SU-DHL-6 (cell line): ENCODE measurements around the gene PHKA2.

Experiments
- H2AFZ ChIP-seq: fragments of 200-600 bp; sonication (generic); 2 replicates; pipeline ENCODE4 v1.6.1; 2014; ENCODE audit warnings: low read depth, mild to moderate bottlenecking, moderate library complexity, mixed read lengths, antibody characterized with exemption, low read length; ENCODE audit not compliant: severe bottlenecking
- H3F3A ChIP-seq: fragments of 200-600 bp; shearing (Covaris generic); 2 replicates; pipeline ENCODE4 v1.6.0; 2016; ENCODE audit warnings: antibody characterized with exemption, mild to moderate bottlenecking; ENCODE audit not compliant: insufficient read depth
- H3K27ac ChIP-seq: fragments of 200-600 bp; sonication (generic); 2 replicates; pipeline ENCODE4 v1.5.1; 2016; ENCODE audit warnings: low read depth, mild to moderate bottlenecking, low read length, moderate library complexity, mixed read lengths
- H3K27me3 ChIP-seq: fragments of 200-600 bp; sonication (generic), shearing (Covaris generic); 2 replicates; pipeline ENCODE4 v1.6.0; 2014; ENCODE audit warnings: mild to moderate bottlenecking, low read length
- H3K36me3 ChIP-seq: fragments of 200-600 bp; sonication (generic); 2 replicates; pipeline ENCODE4 v1.6.1; 2014; ENCODE audit warnings: mild to moderate bottlenecking, low read length, mixed read lengths
- H3K4me2 ChIP-seq: fragments of 300-600, 200-600 bp; shearing (Covaris generic), sonication (generic); 2 replicates; pipeline ENCODE4 v1.6.0; 2014; ENCODE audit warnings: low read length, low read depth, mild to moderate bottlenecking; ENCODE audit not compliant: poor library complexity, severe bottlenecking
- H3K4me3 ChIP-seq: fragments of 200-600 bp; sonication (generic); 2 replicates; pipeline ENCODE4 v1.5.1; 2014; ENCODE audit warnings: antibody characterized with exemption, low read length, mild to moderate bottlenecking, mixed read lengths; ENCODE audit not compliant: insufficient read depth, poor library complexity, severe bottlenecking
- H3K79me2 ChIP-seq: fragments of 200-600 bp; sonication (generic); 2 replicates; pipeline ENCODE4 v1.6.1; 2014; ENCODE audit warnings: mild to moderate bottlenecking, low read length, moderate library complexity; ENCODE audit not compliant: insufficient read depth
- H3K9ac ChIP-seq: fragments of 200-600 bp; sonication (generic); 2 replicates; pipeline ENCODE4 v1.7.0; 2014; ENCODE audit warnings: mild to moderate bottlenecking, low read length
- H3K9me2 ChIP-seq: fragments of 200-600 bp; sonication (generic); replicated peaks from 2 replicates; pipeline ENCODE4 v1.6.1; 2014; ENCODE audit warnings: low read length; ENCODE audit not compliant: insufficient read depth
- H3K9me3 ChIP-seq: fragments of 200-600 bp; sonication (generic); 2 replicates; pipeline ENCODE4 v1.6.1; 2014; ENCODE audit warnings: low read length, mixed read lengths; ENCODE audit not compliant: insufficient read depth
- H4K20me1 ChIP-seq: fragments of 200-600 bp; sonication (generic); 2 replicates; pipeline ENCODE4 v1.6.1; 2014; ENCODE audit warnings: low read depth, mild to moderate bottlenecking, antibody characterized with exemption, low read length, moderate library complexity, mixed read lengths
- EZH2phosphoT487 ChIP-seq: fragments of 200-600 bp; sonication (generic), shearing (Covaris generic); conservative IDR thresholded peaks from 2 replicates; pipeline ENCODE4 v1.6.1; 2018; ENCODE audit warnings: mild to moderate bottlenecking, antibody characterized with exemption, low read length, moderate library complexity, mixed read lengths
- TF ChIP-seq, protein P1 (sequence below): fragments of 200-600 bp; sonication (generic); IDR thresholded peaks from one replicate; pipeline ENCODE4 v1.5.1; 2017; ENCODE audit warnings: antibody characterized with exemption, mild to moderate bottlenecking, low read length, moderate library complexity; ENCODE audit not compliant: insufficient read depth, poor library complexity, severe bottlenecking

PHKA2 gene

DNA sequence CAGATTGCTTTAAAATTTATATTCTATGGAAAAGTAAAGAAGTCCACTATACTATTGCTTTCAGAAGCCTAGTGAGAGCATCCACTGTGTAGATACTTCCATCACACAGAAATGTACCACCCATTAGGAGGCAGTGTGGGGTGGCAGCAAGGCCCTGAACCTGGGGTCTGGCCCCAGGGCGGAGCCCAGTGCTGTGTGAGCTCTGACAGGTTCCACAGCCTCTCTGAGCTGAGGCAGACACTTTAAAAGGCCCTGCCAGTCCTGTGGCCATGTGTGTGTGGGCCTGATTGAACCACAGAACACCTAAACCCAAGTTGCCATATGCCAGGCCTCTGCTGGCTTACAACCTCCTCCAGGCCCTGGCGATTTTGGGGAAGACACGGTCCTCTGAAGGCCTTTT, 49.2 kb downstream of the PHKA2 start:
- Histone ChIP-seq H3F3A (no peaks in the 10 kb centered on the region), H3K4me3 (no peak overlapping the region), H3K79me2 (no peaks in the 10 kb centered on the region), H3K9ac (no peak overlapping the region), H3K4me2 (no peak overlapping the region), H4K20me1 (no peaks in the 10 kb centered on the region), H3K27ac (no peak overlapping the region), H2AFZ (no peak overlapping the region), H3K9me2 (no peaks in the 10 kb centered on the region), H3K27me3 (no peaks in the 10 kb centered on the region), H3K36me3 (no peaks in the 10 kb centered on the region), H3K9me3 (no peaks in the 10 kb centered on the region)
- TF ChIP-seq, protein P1, sequence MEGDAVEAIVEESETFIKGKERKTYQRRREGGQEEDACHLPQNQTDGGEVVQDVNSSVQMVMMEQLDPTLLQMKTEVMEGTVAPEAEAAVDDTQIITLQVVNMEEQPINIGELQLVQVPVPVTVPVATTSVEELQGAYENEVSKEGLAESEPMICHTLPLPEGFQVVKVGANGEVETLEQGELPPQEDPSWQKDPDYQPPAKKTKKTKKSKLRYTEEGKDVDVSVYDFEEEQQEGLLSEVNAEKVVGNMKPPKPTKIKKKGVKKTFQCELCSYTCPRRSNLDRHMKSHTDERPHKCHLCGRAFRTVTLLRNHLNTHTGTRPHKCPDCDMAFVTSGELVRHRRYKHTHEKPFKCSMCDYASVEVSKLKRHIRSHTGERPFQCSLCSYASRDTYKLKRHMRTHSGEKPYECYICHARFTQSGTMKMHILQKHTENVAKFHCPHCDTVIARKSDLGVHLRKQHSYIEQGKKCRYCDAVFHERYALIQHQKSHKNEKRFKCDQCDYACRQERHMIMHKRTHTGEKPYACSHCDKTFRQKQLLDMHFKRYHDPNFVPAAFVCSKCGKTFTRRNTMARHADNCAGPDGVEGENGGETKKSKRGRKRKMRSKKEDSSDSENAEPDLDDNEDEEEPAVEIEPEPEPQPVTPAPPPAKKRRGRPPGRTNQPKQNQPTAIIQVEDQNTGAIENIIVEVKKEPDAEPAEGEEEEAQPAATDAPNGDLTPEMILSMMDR: no peak
- no peak for TF ChIP-seq EZH2phosphoT487

DNA sequence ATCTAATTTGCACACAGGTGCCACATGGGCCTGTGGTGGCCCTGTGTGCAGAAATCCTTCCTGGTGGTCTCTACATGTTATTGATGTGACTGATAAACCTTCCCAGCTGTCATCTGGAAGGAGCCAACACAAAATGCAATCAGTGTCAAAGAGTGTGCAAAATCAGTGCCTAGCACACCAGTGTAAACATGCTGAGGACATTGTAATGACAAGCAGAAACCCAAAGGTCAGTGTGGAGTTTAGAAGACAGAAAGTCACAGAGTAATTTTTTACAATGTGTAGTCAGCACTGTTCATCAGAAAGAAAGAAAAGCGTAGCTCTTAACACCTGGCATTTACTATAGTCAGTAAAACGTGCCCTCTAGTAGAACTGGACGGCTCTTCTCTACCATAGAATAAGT, 50.3 kb downstream of the PHKA2 start:
- H3K27me3 ChIP-seq: no peaks in the 10 kb centered on the region
- no peak overlapping the region for H3K9ac ChIP-seq
- no peaks in the 10 kb centered on the region for H3K79me2 ChIP-seq
- H3K4me2 ChIP-seq: no peak overlapping the region
- no peak overlapping the region for H2AFZ ChIP-seq
- H3K9me2 ChIP-seq: no peaks in the 10 kb centered on the region
- H3K36me3 ChIP-seq: no peaks in the 10 kb centered on the region
- no peaks in the 10 kb centered on the region for H4K20me1 ChIP-seq
- H3K4me3 ChIP-seq: no peak overlapping the region
- no peak for TF ChIP-seq EZH2phosphoT487
- TF ChIP-seq, protein P1: no peak
- H3F3A ChIP-seq: no peaks in the 10 kb centered on the region
- no peak overlapping the region for H3K27ac ChIP-seq
- no peaks in the 10 kb centered on the region for H3K9me3 ChIP-seq

DNA sequence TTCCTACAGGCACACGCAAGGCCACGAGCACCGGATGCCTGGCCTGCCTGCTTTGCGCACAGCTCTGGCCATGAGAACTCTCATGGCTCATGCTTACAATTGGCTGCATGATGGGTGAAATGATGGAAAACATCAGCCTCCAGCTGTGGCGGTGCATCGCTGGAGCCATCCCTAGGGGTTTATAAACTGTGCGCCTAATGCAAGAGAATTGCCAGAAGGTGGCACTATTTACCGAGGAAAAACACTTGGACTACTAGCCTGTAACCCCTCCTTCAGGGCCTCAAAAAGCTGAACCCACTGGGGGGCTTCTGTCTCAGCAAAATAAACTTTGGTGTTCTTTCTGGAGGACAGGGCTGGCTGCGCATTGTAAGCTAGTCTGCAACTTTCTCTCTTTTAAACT, 51.9 kb downstream of the PHKA2 start:
- H3K9me2 ChIP-seq: no peaks in the 10 kb centered on the region
- H3F3A ChIP-seq: no peaks in the 10 kb centered on the region
- no peak overlapping the region for H3K27ac ChIP-seq
- H3K79me2 ChIP-seq: no peaks in the 10 kb centered on the region
- H3K4me3 ChIP-seq: no peak overlapping the region
- no peaks in the 10 kb centered on the region for H3K27me3 ChIP-seq
- H4K20me1 ChIP-seq: no peaks in the 10 kb centered on the region
- no peaks in the 10 kb centered on the region for H3K36me3 ChIP-seq
- no peaks in the 10 kb centered on the region for H3K9me3 ChIP-seq
- no peak overlapping the region for H2AFZ ChIP-seq
- TF ChIP-seq, protein P1: peak; percentile 16
- no peak for TF ChIP-seq EZH2phosphoT487
- no peak overlapping the region for H3K4me2 ChIP-seq
- no peak overlapping the region for H3K9ac ChIP-seq
